PC-3 (cell line): ENCODE measurements around the gene NSMCE1.

ENCODE experiments used
- CTCF ChIP-seq: fragments of 300-600 bp; sonication (generic); conservative IDR thresholded peaks from 2 replicates; pipeline ENCODE4 v1.5.1; 2017; ENCODE audit warnings: antibody characterized with exemption, low read depth, mild to moderate bottlenecking, low read length
- EZH2phosphoT487 ChIP-seq: fragments of 300-600 bp; sonication (generic); IDR thresholded peaks from 2 replicates; pipeline ENCODE4 v1.6.1; 2018; ENCODE audit warnings: mild to moderate bottlenecking, antibody characterized with exemption, low read length, borderline replicate concordance

- no peak for TF ChIP-seq EZH2phosphoT487
- no peak for TF ChIP-seq CTCF
These were observed 22.5 kb upstream of the NSMCE1 start for GRCh38 chr16:27291106-27291505.
